Stomach (tissue), 9 donors: ENCODE data around the gene CTDSPL. TPM values are rescaled to one million over a fixed set of nuclear protein-coding genes. Genes with fewer than 3 reads are reported as not detected.
A peak's percentile ranks its signal among the peaks of the same experiment; 100 is the strongest.

ENCODE experiments used
- DNase-seq, 2 donors: peaks; one replicate each; pipeline versions ENCODE4 v3.0.0 to v3.0.0-alpha.2; 2013 to 2019
- H3K27ac ChIP-seq, 5 donors: fragments of 200-600 bp in 4 of 5; sonication (generic) in 4 of 5; one replicate each; pipeline ENCODE4 v1.5.1; 2013 to 2019; ENCODE audit warnings: mild to moderate bottlenecking in 1 of 5, moderate library complexity in 1 of 5
- H3K27me3 ChIP-seq, 3 donors: fragments of 200-600 bp; sonication (generic); one replicate each; pipeline ENCODE4 v1.5.1; 2017 to 2019; ENCODE audit warnings: mixed run types in 1 of 3
- H3K36me3 ChIP-seq, 4 donors: fragments of 200-600 bp; sonication (generic); 1 replicate in 3 of 4; 2 replicates in 1 of 4; pipeline ENCODE4 v1.5.1; 2016 to 2019
- H3K4me1 ChIP-seq, 4 donors: fragments of 200-600 bp; sonication (generic); one replicate each; pipeline ENCODE4 v1.5.1; 2016 to 2019
- H3K4me3 ChIP-seq, 4 donors: fragments of 200-600 bp; sonication (generic) in 3 of 4; one replicate each; pipeline ENCODE4 v1.5.1; 2016 to 2019; ENCODE audit warnings: mild to moderate bottlenecking in 1 of 4
- H3K9me3 ChIP-seq, 4 donors: fragments of 200-600 bp; sonication (generic); one replicate each; pipeline ENCODE4 v1.5.1; 2016 to 2019
- CTCF ChIP-seq, 7 experiments: fragments of 450-650 bp in 4 of 7; fragments of 200-600 bp in 3 of 7; sonication (generic) in 3 of 7; IDR thresholded peaks; one replicate each; pipeline ENCODE4 v1.5.1; 2016 to 2019; ENCODE audit warnings: antibody characterized with exemption in 7 of 7, control low read depth in 2 of 7, mild to moderate bottlenecking in 1 of 7
- EP300 ChIP-seq: sonication (generic); formaldehyde crosslinking; IDR thresholded peaks from one replicate; pipeline ENCODE4 v1.6.1; 2017; ENCODE audit warnings: antibody characterized with exemption
- POLR2A ChIP-seq, 4 donors: fragments of 450-650 bp; IDR thresholded peaks; one replicate each; pipeline ENCODE4 v1.6.1; 2016; ENCODE audit warnings: antibody characterized with exemption in 4 of 4, control low read depth in 2 of 4, mild to moderate bottlenecking in 1 of 4, moderate library complexity in 1 of 4
- POLR2AphosphoS5 ChIP-seq, 3 donors: sonication (generic); formaldehyde crosslinking; IDR thresholded peaks; one replicate each; pipeline ENCODE4 v1.6.1; 2016; ENCODE audit warnings: antibody characterized with exemption in 3 of 3
- WGBS, 5 donors: extraction: QIAGEN DNeasy Blood & Tissue Kit in 3 of 5; methylation state at CpG; one replicate each; pipeline versions ENCODE4 v1.1.5 to v1.1.7; 2013 to 2018; 5-methylcytosine and 5-hydroxymethylcytosine counted together
- intact Hi-C: fragments of 100-400 bp; cut with DNase I; formaldehyde crosslinking; loops from one replicate; pipeline ENCODE4 v1.15.1; 2023; ENCODE audit warnings: low total_unique reads
- polyA plus RNA-seq, 3 donors: library from polyadenylated mRNA; stranded (reverse); fragments of 200-250 nt; gene quantifications; one replicate each; pipeline ENCODE4 v1.2.3, GENCODE V29; 2013
- total RNA-seq, 5 donors: library from RNA; depleted of rRNA; stranded (reverse); fragments of >200 nt; gene quantifications; one replicate each; pipeline versions ENCODE4 v1.1.0 to v1.2.3, GENCODE V29; 2014 to 2016
- donor health status: healthy with polysubstance abuse.
- donor health status: Bipolar disorder and iron deficiency.
- donor health status: healthy.

CTDSPL gene
- total and polyA plus RNA-seq, 8 donors, result 13.4 to 54.9 (median 30.2) TPM

DNA sequence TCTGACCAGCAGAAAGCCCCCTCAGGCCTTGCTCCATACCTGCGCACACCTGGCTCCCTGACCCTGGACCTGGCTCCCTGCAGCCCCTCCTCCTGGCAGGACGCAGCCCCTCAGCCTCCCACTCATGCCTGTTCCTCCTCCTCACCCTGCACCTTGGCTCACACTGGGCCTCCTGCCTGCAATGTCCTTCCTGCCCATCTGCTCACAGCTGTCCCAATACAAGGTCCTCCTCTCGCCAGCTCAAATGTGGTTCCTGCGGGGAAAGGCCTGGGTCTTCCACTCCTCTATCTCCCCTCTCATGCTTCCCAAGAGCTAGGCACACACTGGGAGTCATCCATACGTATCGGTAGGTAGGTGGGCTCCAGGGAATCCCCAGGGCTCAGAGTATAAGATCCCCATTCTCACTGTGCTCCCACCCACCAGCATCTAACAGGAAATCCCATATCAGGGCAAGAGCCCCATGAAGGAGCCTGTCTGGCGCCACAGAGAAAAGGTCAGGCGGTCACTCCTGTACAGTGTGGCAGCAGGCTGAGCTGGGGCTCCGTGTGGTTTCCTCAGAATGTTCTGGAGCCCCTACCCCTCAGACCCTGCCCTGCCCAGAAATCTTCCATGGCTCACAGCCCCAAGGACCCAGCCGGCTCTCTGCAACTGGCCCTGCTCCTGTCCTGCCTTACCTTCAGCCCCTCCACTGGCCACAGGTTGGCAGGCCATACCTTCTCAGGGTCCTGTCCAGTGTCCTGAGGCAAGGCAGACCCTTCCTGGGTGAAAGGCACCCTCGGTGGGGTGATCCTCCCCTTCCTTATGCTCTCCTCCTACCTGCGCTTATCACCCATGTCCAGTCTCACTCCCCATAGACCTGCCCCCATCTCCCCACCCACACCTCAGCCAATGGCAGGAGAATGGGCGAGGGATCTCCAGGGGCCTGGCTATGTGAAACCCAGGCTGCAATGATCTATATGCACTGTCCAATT lies 156.9 kb downstream of the CTDSPL start:
- TF ChIP-seq POLR2AphosphoS5 (IDR thresholded peaks at IDR 0.05), result no peak
- no peak for TF ChIP-seq CTCF (IDR thresholded peaks at IDR 0.05)
- Histone ChIP-seq H3K4me1 (peaks cover under 1 to 22% (median 12%) of the 10 kb centered on the region in 4 donors), H3K4me3 (no peak overlapping the region), H3K9me3 (peaks cover 0 to 9% (median 3%) of the 10 kb centered on the region in 4 donors), H3K36me3 (peaks cover 15 to 68% (median 62%) of the 10 kb centered on the region in 4 donors), H3K27ac (no peak overlapping the region), H3K27me3 (no peaks in the 10 kb centered on the region)
- WGBS, 5 donors, result 85 to 88% (median 87%) methylated on average over 11 to 13 of the region's 13 CpGs
- intact Hi-C loops, result no loop called here
- DNase-seq, result no peak

DNA sequence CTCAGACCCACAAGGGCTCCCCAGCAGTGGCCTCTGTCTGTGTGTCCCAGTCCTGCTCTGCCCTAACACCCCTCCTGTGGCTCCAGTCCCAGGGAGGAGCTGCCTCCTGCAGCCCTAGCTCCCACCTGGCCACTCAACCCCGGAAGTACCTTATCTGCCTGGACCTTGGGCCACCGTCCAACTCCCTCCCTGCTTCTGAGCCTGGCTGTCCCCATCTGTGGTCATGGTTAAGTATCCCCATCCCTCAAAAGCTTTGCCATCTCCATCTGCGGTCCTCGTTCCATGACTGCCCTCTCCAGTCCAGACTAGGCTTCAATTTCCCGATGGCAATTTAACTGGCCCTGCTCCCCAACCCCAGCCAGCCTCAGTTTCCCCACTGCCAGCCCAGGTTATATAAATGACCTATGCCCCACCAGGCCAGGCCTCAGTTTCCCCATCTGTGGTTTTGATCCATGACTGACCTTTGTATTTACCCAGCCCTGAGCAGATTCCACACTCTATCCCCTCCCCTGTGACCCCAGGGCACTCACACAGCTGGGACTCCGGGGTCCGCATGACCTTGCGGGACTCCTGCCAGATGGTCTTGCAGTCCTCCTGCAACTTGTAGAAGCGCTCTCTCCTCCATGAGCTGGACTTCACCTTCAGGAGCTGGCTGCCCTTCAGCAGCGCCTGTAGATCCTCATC lies 158.1 kb downstream of the CTDSPL start:
- WGBS, 5 donors, result 73 to 86% (median 83%) methylated on average over 10 of the region's 10 CpGs
- TF ChIP-seq CTCF (IDR thresholded peaks at IDR 0.05) (no peak), EP300 (no peak), POLR2AphosphoS5 (IDR thresholded peaks at IDR 0.05) (no peak), POLR2A (IDR thresholded peaks at IDR 0.05) (no peak)
- DNase-seq, result peak; percentile 39 to 71
- H3K36me3 ChIP-seq, result peaks cover 15 to 56% (median 54%) of the 10 kb centered on the region in 4 donors
- H3K4me1 ChIP-seq, result peaks cover 7 to 27% (median 22%) of the 10 kb centered on the region in 4 donors
- no peak overlapping the region for H3K27ac ChIP-seq
- no peak overlapping the region for H3K4me3 ChIP-seq
- peaks cover 0 to 9% (median 3%) of the 10 kb centered on the region in 4 donors for H3K9me3 ChIP-seq
- intact Hi-C loops, result no loop called here
- H3K27me3 ChIP-seq, result no peaks in the 10 kb centered on the region

GRCh38 chr3:38020342-38020726 lies 158.7 kb downstream of the CTDSPL start:
- Histone ChIP-seq H3K4me3 (no peak overlapping the region), H3K27ac (no peak overlapping the region), H3K9me3 (peaks cover 0 to 9% (median 3%) of the 10 kb centered on the region in 4 donors), H3K27me3 (no peaks in the 10 kb centered on the region), H3K36me3 (peaks cover 15 to 50% (median 48%) of the 10 kb centered on the region in 4 donors), H3K4me1 (peaks cover 9 to 29% (median 24%) of the 10 kb centered on the region in 4 donors)
- intact Hi-C loops, result no loop called here
- 57 to 69% (median 63%) methylated on average over 3 of the region's 3 CpGs for WGBS, 5 donors
- no peak for TF ChIP-seq POLR2A (IDR thresholded peaks at IDR 0.05)
- TF ChIP-seq EP300, result no peak
- no peak for DNase-seq

- H3K27me3 ChIP-seq, result no peaks in the 10 kb centered on the region
- H3K36me3 ChIP-seq, result peaks cover 8 to 42% (median 40%) of the 10 kb centered on the region in 4 donors
- no peak overlapping the region for H3K4me3 ChIP-seq
- peaks cover 0 to 4% (median under 1%) of the 10 kb centered on the region in 4 donors for H3K9me3 ChIP-seq
- 79 to 97% (median 94%) methylated on average over 3 to 4 of the region's 4 CpGs for WGBS, 5 donors
- DNase-seq, result no peak
- no peak overlapping the region for H3K27ac ChIP-seq
- TF ChIP-seq POLR2AphosphoS5 (IDR thresholded peaks at IDR 0.05), result no peak
- no peak for TF ChIP-seq EP300
- no peak for TF ChIP-seq POLR2A (IDR thresholded peaks at IDR 0.05)
- TF ChIP-seq CTCF (IDR thresholded peaks at IDR 0.05), result no peak
- intact Hi-C loops, result no loop called here
- H3K4me1 ChIP-seq, result peaks cover 16 to 37% (median 33%) of the 10 kb centered on the region in 4 donors
Measured at GRCh38 chr3:38021196-38021595, 159.5 kb downstream of the CTDSPL start.
